ENCODE data around the gene MED13L.

The MED13L gene

GRCh38 chr12:116101991-116102390, 175.5 kb downstream of the MED13L start:
- H3K9me3 ChIP-seq = no peaks in the 10 kb centered on the region
- no peaks in the 10 kb centered on the region for H3K27me3 ChIP-seq
- DNase-seq = no peak
- no peak overlapping the region for H3K27ac ChIP-seq
- intact Hi-C loops (cut with DNase I; ENCODE audit: low total_unique reads) = no loop called here
- no peak overlapping the region for H3K4me3 ChIP-seq
- H3K36me3 ChIP-seq = peaks cover 0 to 6% (median 0%) of the 10 kb centered on the region in 3 donors
- peaks cover 0 to 22% (median 3%) of the 10 kb centered on the region in 4 donors for H3K4me1 ChIP-seq
- TF ChIP-seq CTCF (IDR thresholded peaks at IDR 0.05) = no peak

- no peaks in the 10 kb centered on the region for H3K27me3 ChIP-seq
- H3K4me1 ChIP-seq = peaks cover 0 to 16% (median 3%) of the 10 kb centered on the region in 4 donors
- intact Hi-C loops (cut with DNase I; ENCODE audit: low total_unique reads) = no loop called here
- H3K9me3 ChIP-seq = no peaks in the 10 kb centered on the region
- H3K27ac ChIP-seq = no peak overlapping the region
- no peak overlapping the region for H3K4me3 ChIP-seq
- no peak for DNase-seq
- H3K36me3 ChIP-seq = peaks cover 0 to 5% (median 0%) of the 10 kb centered on the region in 3 donors
- TF ChIP-seq CTCF (IDR thresholded peaks at IDR 0.05) = no peak
These were observed 177.7 kb downstream of the MED13L start for GRCh38 chr12:116099652-116100432.

- intact Hi-C loops (cut with DNase I; ENCODE audit: low total_unique reads) = no loop called here
- DNase-seq = no peak
- Histone ChIP-seq H3K9me3 (no peaks in the 10 kb centered on the region), H3K27me3 (no peaks in the 10 kb centered on the region), H3K4me1 (peaks cover 0 to 11% (median 0%) of the 10 kb centered on the region in 4 donors), H3K4me3 (no peak overlapping the region), H3K27ac (no peak overlapping the region), H3K36me3 (peaks cover 0 to 5% (median 0%) of the 10 kb centered on the region in 3 donors)
- TF ChIP-seq CTCF (IDR thresholded peaks at IDR 0.05) = no peak
These were observed 180.6 kb downstream of the MED13L start for GRCh38 chr12:116096874-116097273.

- H3K4me1 ChIP-seq = peaks cover 0 to 8% (median 0%) of the 10 kb centered on the region in 4 donors
- no peaks in the 10 kb centered on the region for H3K9me3 ChIP-seq
- intact Hi-C loops (cut with DNase I; ENCODE audit: low total_unique reads) = no loop called here
- TF ChIP-seq CTCF (IDR thresholded peaks at IDR 0.05) = no peak
- DNase-seq = no peak
- peaks cover 0 to 5% (median 0%) of the 10 kb centered on the region in 3 donors for H3K36me3 ChIP-seq
- no peaks in the 10 kb centered on the region for H3K27me3 ChIP-seq
- H3K27ac ChIP-seq = no peak overlapping the region
- no peak overlapping the region for H3K4me3 ChIP-seq
These were observed 183.0 kb downstream of the MED13L start for GRCh38 chr12:116094475-116094874.

GRCh38 chr12:116093915-116094314, 183.6 kb downstream of the MED13L start:
- no peak for TF ChIP-seq CTCF (IDR thresholded peaks at IDR 0.05)
- H3K4me1 ChIP-seq = peaks cover 0 to 9% (median 0%) of the 10 kb centered on the region in 4 donors
- no peaks in the 10 kb centered on the region for H3K9me3 ChIP-seq
- H3K36me3 ChIP-seq = peaks cover 0 to 5% (median 0%) of the 10 kb centered on the region in 3 donors
- intact Hi-C loops (cut with DNase I; ENCODE audit: low total_unique reads) = no loop called here
- H3K4me3 ChIP-seq = no peak overlapping the region
- DNase-seq = no peak
- H3K27ac ChIP-seq = no peak overlapping the region
- no peaks in the 10 kb centered on the region for H3K27me3 ChIP-seq

All from tibial artery (tissue), 4 donors.